Upper lobe of right lung (tissue), 1 donor: ENCODE measurements around the gene MAPK8IP2. TPM values are rescaled to one million over a fixed set of nuclear protein-coding genes. Genes with fewer than 3 reads are reported as not detected.
"Not testable (repeated sequence)": the region's sequence is repeated elsewhere in the genome, so short reads cannot be mapped to it uniquely, and the experiment has no call there.

Experiments
- ATAC-seq: fragments of 200-7000 bp; cut with Tn5 transposase; one replicate; pipeline ENCODE4 v1.9.1; 2020; ENCODE audit warnings: mild to moderate bottlenecking, moderate library complexity
- DNase-seq: peaks from one replicate; pipeline ENCODE4 v3.0.0-alpha.2; 2020
- H3K27ac ChIP-seq: fragments of 200-600 bp; one replicate; pipeline ENCODE4 v1.8.0; 2022
- H3K27me3 ChIP-seq: fragments of 200-600 bp; one replicate; pipeline ENCODE4 v1.8.0; 2022; ENCODE audit warnings: mild to moderate bottlenecking
- H3K36me3 ChIP-seq: fragments of 200-600 bp; one replicate; pipeline ENCODE4 v1.8.0; 2022
- H3K4me1 ChIP-seq: fragments of 200-600 bp; one replicate; pipeline ENCODE4 v1.8.0; 2022
- H3K4me3 ChIP-seq: fragments of 200-600 bp; one replicate; pipeline ENCODE4 v1.8.0; 2022; ENCODE audit warnings: mild to moderate bottlenecking
- H3K9me3 ChIP-seq: fragments of 200-600 bp; one replicate; pipeline ENCODE4 v1.8.0; 2022
- intact Hi-C: fragments of 100-400 bp; cut with DNase I; formaldehyde crosslinking; loops from one replicate; pipeline ENCODE4 v1.11.0; 2022
- total RNA-seq: library from RNA; stranded (reverse); fragmentation: NEBNext Ultra II Directional; extraction: Animal tissue kit (Norgen Biotek cat#: 25700); gene quantifications from one replicate; pipeline ENCODE4 v1.2.1, GENCODE V29; 2021
- TF ChIP-seq, protein P1 (sequence below): fragments of 200-600 bp; IDR thresholded peaks from one replicate; pipeline ENCODE4 v1.8.0; 2022; ENCODE audit warnings: antibody characterized with exemption
- donor health status: DM: no; HTN: yes; CAD: no; lungs with severe emphysema.

Gene MAPK8IP2
- total RNA-seq, 1 donor from 2014 or later, result 2.6 TPM

DNA sequence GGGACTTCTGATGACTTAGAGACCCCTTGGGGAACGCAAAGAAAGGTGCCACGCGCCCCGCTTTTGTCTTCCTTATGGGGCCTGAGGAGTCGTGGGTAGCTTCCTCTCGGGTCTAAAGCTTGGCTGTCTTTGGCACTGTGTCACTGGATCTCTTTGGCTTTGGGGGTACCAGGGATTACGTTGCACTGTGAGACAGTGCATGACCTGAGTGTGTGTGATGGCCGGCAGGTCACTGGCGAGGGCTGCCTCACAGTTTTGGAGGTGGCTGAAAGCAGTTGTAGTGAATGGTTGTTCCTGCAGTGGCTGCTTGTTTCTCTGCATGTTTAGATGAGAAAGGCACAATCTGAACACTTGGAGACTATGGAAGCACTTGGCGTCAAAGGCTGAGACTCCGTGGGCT, 33.2 kb downstream of the MAPK8IP2 start:
- no peak for DNase-seq
- Histone ChIP-seq H3K9me3 (no peaks in the 10 kb centered on the region), H3K27me3 (no peaks in the 10 kb centered on the region), H3K4me3 (no peak overlapping the region), H3K4me1 (no peaks in the 10 kb centered on the region), H3K27ac (no peak overlapping the region), H3K36me3 (no peaks in the 10 kb centered on the region)
- no peak for ATAC-seq
- TF ChIP-seq, protein P1, sequence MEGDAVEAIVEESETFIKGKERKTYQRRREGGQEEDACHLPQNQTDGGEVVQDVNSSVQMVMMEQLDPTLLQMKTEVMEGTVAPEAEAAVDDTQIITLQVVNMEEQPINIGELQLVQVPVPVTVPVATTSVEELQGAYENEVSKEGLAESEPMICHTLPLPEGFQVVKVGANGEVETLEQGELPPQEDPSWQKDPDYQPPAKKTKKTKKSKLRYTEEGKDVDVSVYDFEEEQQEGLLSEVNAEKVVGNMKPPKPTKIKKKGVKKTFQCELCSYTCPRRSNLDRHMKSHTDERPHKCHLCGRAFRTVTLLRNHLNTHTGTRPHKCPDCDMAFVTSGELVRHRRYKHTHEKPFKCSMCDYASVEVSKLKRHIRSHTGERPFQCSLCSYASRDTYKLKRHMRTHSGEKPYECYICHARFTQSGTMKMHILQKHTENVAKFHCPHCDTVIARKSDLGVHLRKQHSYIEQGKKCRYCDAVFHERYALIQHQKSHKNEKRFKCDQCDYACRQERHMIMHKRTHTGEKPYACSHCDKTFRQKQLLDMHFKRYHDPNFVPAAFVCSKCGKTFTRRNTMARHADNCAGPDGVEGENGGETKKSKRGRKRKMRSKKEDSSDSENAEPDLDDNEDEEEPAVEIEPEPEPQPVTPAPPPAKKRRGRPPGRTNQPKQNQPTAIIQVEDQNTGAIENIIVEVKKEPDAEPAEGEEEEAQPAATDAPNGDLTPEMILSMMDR, result no peak
- intact Hi-C loops, result no loop called here

DNA sequence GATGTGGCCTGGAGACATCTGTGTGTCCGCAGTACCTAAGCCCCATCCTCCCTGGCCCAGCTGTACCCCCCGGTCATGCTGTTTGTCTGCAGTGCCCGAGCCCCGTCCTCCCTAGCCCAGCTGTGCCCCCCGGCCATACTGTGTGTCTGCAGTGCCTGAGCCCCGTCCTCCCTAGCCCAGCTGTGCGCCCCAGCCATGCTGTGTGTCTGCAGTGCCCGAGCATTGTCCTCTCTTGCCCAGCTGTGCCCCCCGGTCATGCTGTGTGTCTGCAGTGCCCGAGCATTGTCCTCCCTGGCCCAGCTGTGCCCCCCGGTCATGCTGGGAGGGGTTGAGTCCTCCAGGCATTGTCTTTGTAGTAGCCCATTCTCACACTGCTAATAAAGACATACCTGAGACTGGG, 35.0 kb downstream of the MAPK8IP2 start:
- no peaks in the 10 kb centered on the region for H3K4me1 ChIP-seq
- no peaks in the 10 kb centered on the region for H3K9me3 ChIP-seq
- TF ChIP-seq, protein P1, result no peak
- intact Hi-C loops, result no loop called here
- H3K27ac ChIP-seq, result no peak overlapping the region
- ATAC-seq, result no peak
- H3K4me3 ChIP-seq, result no peak overlapping the region
- H3K27me3 ChIP-seq, result no peaks in the 10 kb centered on the region
- no peaks in the 10 kb centered on the region for H3K36me3 ChIP-seq
- no peak for DNase-seq

DNA sequence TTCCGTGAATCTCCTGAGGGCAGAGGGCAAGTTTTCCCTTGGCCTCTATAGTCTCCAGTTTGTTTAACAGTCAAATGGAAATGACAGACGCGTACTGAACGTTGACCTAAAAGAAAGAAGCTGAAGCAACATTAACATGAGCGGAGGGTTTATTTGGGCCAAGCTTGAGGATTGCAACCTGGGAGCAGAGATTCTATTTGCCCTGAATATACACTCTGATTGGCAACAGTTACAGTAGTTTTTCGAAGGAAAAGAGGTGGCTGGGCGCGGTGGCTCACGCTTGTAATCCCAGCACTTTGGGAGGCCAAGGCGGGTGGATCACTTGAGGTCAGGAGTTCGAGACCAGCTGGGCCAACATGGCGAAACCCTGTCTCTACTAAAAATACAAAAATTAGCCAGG, 39.7 kb downstream of the MAPK8IP2 start:
- H3K9me3 ChIP-seq, H3K4me3 ChIP-seq, H3K36me3 ChIP-seq, intact Hi-C loops, H3K27me3 ChIP-seq, DNase-seq, ATAC-seq, H3K27ac ChIP-seq: not testable (repeated sequence)
- peaks cover 17% of the 10 kb centered on the region for H3K4me1 ChIP-seq

DNA sequence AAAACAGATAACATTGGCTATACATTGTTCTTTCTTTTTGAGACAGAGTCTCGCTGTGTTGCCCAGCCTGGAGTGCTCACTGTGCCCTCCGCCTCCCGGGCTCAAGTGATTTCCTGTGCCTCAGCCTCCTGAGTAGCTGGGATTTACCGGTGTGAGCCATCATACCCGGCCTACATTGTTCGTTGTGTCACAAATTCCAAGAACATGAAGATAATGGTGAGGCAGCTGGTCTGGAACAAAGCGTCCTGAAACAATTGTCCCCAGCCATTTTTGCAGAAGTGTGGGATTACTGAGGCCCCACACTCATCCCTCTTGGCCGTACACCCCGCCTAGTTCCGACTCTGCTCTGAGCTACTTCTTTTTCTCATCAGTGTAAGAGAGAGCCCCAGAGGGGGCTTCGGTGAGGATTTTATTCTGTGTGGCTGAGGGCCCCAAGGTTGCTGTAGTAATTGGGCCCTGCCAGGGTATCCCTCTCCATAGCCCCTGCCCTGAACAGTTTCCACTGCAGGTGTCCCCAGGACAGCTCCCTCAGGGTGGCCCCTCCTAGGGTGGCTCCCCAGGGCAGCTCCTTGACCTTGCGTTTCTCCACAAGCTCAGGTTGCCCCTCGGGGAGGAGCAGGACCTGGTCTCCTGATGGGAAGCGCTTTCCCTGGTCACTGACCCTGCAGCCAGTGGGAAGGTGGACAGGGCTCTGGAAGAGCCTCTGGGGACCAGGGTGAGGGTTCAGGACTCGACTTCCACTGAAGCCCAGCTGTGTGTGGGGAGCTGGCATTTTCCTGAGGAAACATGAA, 40.5 kb downstream of the MAPK8IP2 start:
- Histone ChIP-seq H3K4me1 (peaks cover 17% of the 10 kb centered on the region), H3K36me3 (no peaks in the 10 kb centered on the region), H3K27me3 (no peaks in the 10 kb centered on the region), H3K27ac (peak overlapping the region; percentile 68), H3K9me3 (no peaks in the 10 kb centered on the region), H3K4me3 (no peak overlapping the region)
- DNase-seq (peak; percentile 40), ATAC-seq (peak; percentile 23)
- intact Hi-C loops, result no loop called here
- TF ChIP-seq, protein P1, result no peak

DNA sequence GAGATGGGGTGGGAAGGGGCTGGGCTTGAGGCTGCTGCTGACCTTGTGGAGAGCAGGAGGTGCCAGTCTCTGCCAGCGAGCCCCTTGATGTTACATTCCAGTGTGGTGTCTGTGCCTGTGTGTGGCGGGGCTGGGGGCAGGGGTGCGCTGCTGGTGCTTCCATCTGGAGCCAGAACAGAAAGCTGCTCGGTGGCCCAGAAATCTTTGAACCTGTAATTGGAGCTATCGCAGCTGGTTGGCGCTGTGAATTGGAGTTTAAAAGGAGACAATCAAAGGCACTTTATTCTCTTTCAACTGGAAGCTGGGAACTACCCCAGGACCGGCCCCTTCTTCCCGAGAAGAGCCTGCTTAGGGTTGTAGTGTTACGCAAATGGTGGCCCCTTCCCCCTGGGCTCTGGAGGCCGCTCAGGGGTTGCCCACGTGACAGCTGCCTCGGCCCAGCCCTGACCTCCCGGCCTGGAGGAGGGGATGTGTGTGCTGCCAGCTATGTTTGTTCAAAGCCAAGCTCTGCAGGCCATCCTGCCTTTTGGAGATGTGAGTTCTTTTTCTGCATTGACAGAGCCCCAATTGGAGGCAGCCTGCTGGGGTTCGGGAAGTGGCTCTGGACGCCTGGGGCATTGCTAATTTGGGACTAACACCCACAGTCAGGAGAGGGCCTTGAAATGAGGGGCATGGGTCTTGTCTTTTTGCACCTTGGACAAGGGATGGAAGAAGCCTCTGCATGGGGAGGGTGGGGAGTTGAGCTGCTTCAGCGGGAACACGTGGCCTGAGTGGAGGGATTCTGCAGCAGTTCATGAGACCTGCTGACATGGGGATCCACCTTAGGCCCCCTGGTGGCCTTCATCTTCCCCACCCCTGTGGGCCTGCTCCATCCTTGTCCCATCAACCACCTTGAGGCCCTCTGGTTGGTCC, 41.4 kb downstream of the MAPK8IP2 start:
- Histone ChIP-seq H3K9me3 (no peaks in the 10 kb centered on the region), H3K27ac (peak overlapping the region; percentile 68), H3K27me3 (no peaks in the 10 kb centered on the region), H3K36me3 (no peaks in the 10 kb centered on the region), H3K4me1 (peaks cover 17% of the 10 kb centered on the region), H3K4me3 (no peak overlapping the region)
- intact Hi-C loops, result no loop called here
- TF ChIP-seq, protein P1, result peak; percentile 40
- ATAC-seq (peak; percentile 85), DNase-seq (peak; percentile 71)

DNA sequence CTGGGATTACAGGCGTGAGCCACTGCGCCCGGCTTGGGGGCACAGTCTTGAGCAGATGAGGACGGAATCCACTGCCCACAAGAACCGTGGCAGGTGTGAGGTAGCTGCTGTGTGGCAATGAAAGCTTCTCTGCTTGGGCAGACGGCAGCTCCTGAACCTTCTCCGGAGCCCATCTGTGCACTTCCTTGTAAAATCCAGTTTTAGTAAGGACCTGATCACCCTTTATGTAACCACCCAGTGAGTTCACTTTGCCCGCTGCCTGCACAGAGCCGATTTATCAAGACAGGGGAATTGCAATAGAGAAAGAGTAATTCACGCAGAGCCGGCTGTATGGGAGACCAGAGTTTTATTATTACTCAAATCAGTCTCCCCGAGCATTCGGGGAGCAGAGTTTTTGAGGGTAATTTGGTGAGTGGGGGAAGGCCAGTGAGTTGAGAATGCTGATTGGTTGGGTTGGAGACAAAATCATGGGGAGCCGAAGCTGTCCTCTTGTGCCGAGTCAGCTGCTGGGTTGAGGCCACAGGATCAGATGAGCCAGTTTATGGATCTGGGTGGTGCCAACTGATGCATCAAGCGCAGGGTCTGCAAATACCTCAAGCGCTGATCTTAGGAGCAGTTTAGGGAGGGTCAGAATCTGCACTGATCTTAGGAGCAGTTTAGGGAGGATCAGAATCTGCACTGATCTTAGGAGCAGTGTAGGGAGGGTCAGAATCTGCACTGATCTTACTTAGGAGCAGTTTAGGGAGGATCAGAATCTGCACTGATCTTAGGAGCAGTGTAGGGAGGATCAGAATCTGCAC, 42.6 kb downstream of the MAPK8IP2 start:
- ATAC-seq, H3K36me3 ChIP-seq, H3K27ac ChIP-seq, H3K4me3 ChIP-seq, H3K27me3 ChIP-seq, intact Hi-C loops, H3K9me3 ChIP-seq: not testable (repeated sequence)
- H3K4me1 ChIP-seq, result peaks cover 17% of the 10 kb centered on the region
- DNase-seq, result peak; percentile 48

DNA sequence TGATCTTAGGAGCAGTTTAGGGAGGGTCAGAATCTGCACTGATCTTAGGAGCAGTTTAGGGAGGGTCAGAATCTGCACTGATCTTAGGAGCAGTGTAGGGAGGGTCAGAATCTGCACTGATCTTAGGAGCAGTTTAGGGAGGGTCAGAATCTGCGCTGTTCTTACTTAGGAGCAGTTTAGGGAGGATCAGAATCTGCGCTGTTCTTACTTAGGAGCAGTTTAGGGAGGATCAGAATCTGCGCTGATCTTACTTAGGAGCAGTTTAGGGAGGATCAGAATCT, 43.2 kb downstream of the MAPK8IP2 start:
- H3K9me3 ChIP-seq, H3K36me3 ChIP-seq, H3K27ac ChIP-seq, H3K27me3 ChIP-seq, H3K4me3 ChIP-seq, ATAC-seq, intact Hi-C loops, DNase-seq: not testable (repeated sequence)
- peaks cover 17% of the 10 kb centered on the region for H3K4me1 ChIP-seq
